ENCODE data around the gene TTC21A. TPM values are rescaled to one million over a fixed set of nuclear protein-coding genes. Genes with fewer than 3 reads are reported as not detected.

Gene TTC21A
- total and polyA plus RNA-seq, 10 of the 15 experiments (the other 5 are each of a cell fraction or from before 2014, with no cell fraction given): 0.62 to 3.2 (median 1.2) TPM

GRCh38 chr3:39143051-39143885 is 35.8 kb downstream of the TTC21A start:
- RAD21 ChIA-PET (ENCODE audit: unreplicated experiment): no interaction called here
- Histone ChIP-seq H3K9me3 (replicated peaks; ENCODE audit: control insufficient read depth, insufficient read depth, low read length) (no peaks in the 10 kb centered on the region), H2AFZ (ENCODE audit: control insufficient read depth, low read depth, low read length) (no peak overlapping the region), H3K9ac (ENCODE audit: control insufficient read depth, insufficient read depth, low read length) (no peak overlapping the region), H3K4me3 (no peak overlapping the region), H3K4me2 (ENCODE audit: control insufficient read depth, insufficient read depth) (no peak overlapping the region), H3K27ac (ENCODE audit: control insufficient read depth, insufficient read depth) (no peak overlapping the region), H3K4me1 (ENCODE audit: control insufficient read depth, insufficient read depth, low read length) (peaks cover 21% of the 10 kb centered on the region), H4K20me1 (ENCODE audit: control insufficient read depth, insufficient read depth) (no peaks in the 10 kb centered on the region; the same call in 1 of the 2 replicates), H3K36me3 (ENCODE audit: control insufficient read depth in 2 of 2, insufficient read depth in 2 of 2, low read length in 1 of 2) (peaks cover 17 to 30% of the 10 kb centered on the region in 2 experiments), H3K27me3 (replicated peaks in 1 of 2; ENCODE audit: control insufficient read depth in 2 of 2, insufficient read depth in 2 of 2, low read length in 1 of 2) (no peaks in the 10 kb centered on the region), H3K79me2 (ENCODE audit: control insufficient read depth, insufficient read depth, low read length) (peaks cover 38% of the 10 kb centered on the region)
- DNase-seq (ENCODE audit: low read depth, low spot score) (no peak), ATAC-seq (no peak), FAIRE-seq (no peak)
- no TSS peak for BruUV-seq (replicated peaks)
- CTCF ChIA-PET: interaction anchor here (1.1 to 1.2 kb wide), 2 partner anchors 17 to 145 kb away, joined by 3 read pairs; no protein-coding TSS in a partner anchor
- POLR2A ChIA-PET: no interaction called here
- in situ Hi-C loops (cut with MboI): no loop called here
- intact Hi-C loops (cut with micrococcal nuclease; ENCODE audit: unreplicated experiment): no loop called here
- TF ChIP-seq POLR2AphosphoS2 (IDR thresholded peaks at IDR 0.05; ENCODE audit: low read depth, low read length) (peak; percentile 56; the same call in 1 of the 2 replicates), ZBTB33 (IDR thresholded peaks at IDR 0.05) (no peak)
- SMC1A ChIA-PET (ENCODE audit: uncharacterized antibody, unreplicated experiment): interaction anchor here (0.9 to 1.0 kb wide), 2 partner anchors 10 to 145 kb away, joined by 3 read pairs; no protein-coding TSS in a partner anchor
- 79% methylated on average over 14 of the region's 14 CpGs for WGBS (ENCODE audit: insufficient coverage, insufficient replicate concordance, low lambda C conversion rate, missing lambda C conversion rate)
